ENCODE results near the gene ARHGAP42. TPM values are rescaled to one million over a fixed set of nuclear protein-coding genes. Genes with fewer than 3 reads are reported as not detected.

ARHGAP42 gene
- total and polyA plus RNA-seq, 4 donors, result 3.8 to 17.2 (median 12.0) TPM

DNA sequence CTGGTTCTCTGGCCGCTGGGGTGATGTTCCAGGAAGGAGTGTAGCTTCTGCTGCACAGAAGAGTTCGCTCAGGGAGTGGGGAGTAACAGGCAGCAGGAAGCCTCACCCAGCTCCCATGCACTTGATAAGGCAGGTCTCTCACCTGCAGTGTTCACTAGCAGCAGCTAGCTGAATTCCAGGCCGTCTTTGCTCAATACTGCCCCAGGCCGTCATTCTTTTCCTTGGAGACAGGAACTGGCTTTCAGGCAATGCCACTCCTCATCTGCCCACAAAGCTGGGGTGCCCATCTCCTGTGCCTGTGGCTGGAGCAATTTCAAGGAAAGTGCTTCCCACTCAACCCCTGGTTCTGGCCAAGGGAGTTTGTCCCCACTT, 66.1 kb downstream of the ARHGAP42 start:
- no peaks in the 10 kb centered on the region for H3K27me3 ChIP-seq (ENCODE audit: control insufficient read depth in 4 of 4, insufficient read depth in 4 of 4, low read length in 3 of 4)
- H3K36me3 ChIP-seq (ENCODE audit: control insufficient read depth in 4 of 4, insufficient read depth in 3 of 4, low read depth in 1 of 4, low read length in 3 of 4), result peaks cover 0 to 4% (median 2%) of the 10 kb centered on the region in 4 donors
- peaks cover 0 to 17% (median 10%) of the 10 kb centered on the region in 4 donors for H3K4me1 ChIP-seq (ENCODE audit: control insufficient read depth in 4 of 4, insufficient read depth in 4 of 4, low read length in 3 of 4)
- H3K9me3 ChIP-seq (ENCODE audit: control insufficient read depth in 4 of 4, low read length in 3 of 4), result peaks cover 0 to 4% (median 1%) of the 10 kb centered on the region in 4 donors
- TF ChIP-seq, protein P1, sequence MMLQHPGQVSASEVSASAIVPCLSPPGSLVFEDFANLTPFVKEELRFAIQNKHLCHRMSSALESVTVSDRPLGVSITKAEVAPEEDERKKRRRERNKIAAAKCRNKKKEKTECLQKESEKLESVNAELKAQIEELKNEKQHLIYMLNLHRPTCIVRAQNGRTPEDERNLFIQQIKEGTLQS (IDR thresholded peaks at IDR 0.05), result no peak
- TF ChIP-seq REST (IDR thresholded peaks at IDR 0.05) (no peak), RAD21 (IDR thresholded peaks at IDR 0.05) (no peak), JUND (IDR thresholded peaks at IDR 0.05) (no peak), NR2F2 (IDR thresholded peaks at IDR 0.05) (no peak), TAF1 (conservative IDR thresholded peaks at IDR 0.05) (no peak), SP1 (IDR thresholded peaks at IDR 0.05) (no peak), CTCF (IDR thresholded peaks at IDR 0.05; ENCODE audit: low read depth, low read length, missing input control) (no peak), HNF4G (IDR thresholded peaks at IDR 0.05) (no peak)
- TF ChIP-seq, protein P2, sequence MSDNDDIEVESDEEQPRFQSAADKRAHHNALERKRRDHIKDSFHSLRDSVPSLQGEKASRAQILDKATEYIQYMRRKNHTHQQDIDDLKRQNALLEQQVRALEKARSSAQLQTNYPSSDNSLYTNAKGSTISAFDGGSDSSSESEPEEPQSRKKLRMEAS (IDR thresholded peaks at IDR 0.05), result no peak
- H3K9ac ChIP-seq (ENCODE audit: low read depth in 1 of 2, low read length in 2 of 2), result no peak overlapping the region
- WGBS, result 74% methylated on average over 4 of the region's 4 CpGs
- H3K4me3 ChIP-seq (ENCODE audit: low read depth in 1 of 3, low read length in 3 of 3), result no peak overlapping the region
- no peak overlapping the region for H3K27ac ChIP-seq (ENCODE audit: low read depth in 1 of 2, low read length in 2 of 2)
- no peak for DNase-seq (ENCODE audit: low spot score)

DNA sequence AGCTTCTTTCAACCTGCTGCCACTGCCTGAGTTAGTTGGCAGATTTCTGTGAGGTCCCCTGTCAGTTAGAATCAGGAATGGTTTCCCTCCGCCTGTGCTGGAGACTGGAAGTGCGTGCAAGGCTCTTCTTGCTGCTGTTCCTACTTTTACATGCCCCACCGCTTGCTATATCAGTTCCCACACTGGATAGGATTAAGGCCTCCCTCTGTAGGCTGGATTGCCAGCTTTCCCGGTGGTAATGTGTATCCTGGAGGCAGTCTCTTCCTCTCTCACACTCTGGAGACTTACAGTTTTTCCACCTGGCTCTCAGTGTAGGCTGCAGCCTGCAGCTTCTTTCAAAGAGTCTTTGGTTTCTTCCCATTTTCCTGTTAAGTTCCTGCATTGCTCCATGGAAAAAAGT, 66.5 kb downstream of the ARHGAP42 start:
- peaks cover 0 to 4% (median 2%) of the 10 kb centered on the region in 4 donors for H3K36me3 ChIP-seq (ENCODE audit: control insufficient read depth in 4 of 4, insufficient read depth in 3 of 4, low read depth in 1 of 4, low read length in 3 of 4)
- H3K27ac ChIP-seq (ENCODE audit: low read depth in 1 of 2, low read length in 2 of 2), result no peak overlapping the region
- no peak for TF ChIP-seq TAF1 (conservative IDR thresholded peaks at IDR 0.05)
- 70% methylated on average over 4 of the region's 4 CpGs for WGBS
- peaks cover 0 to 4% (median 1%) of the 10 kb centered on the region in 4 donors for H3K9me3 ChIP-seq (ENCODE audit: control insufficient read depth in 4 of 4, low read length in 3 of 4)
- no peak overlapping the region for H3K9ac ChIP-seq (ENCODE audit: low read depth in 1 of 2, low read length in 2 of 2)
- DNase-seq (ENCODE audit: low spot score), result no peak
- peaks cover 0 to 17% (median 11%) of the 10 kb centered on the region in 4 donors for H3K4me1 ChIP-seq (ENCODE audit: control insufficient read depth in 4 of 4, insufficient read depth in 4 of 4, low read length in 3 of 4)
- H3K4me3 ChIP-seq (ENCODE audit: low read depth in 1 of 3, low read length in 3 of 3), result no peak overlapping the region
- no peaks in the 10 kb centered on the region for H3K27me3 ChIP-seq (ENCODE audit: control insufficient read depth in 4 of 4, insufficient read depth in 4 of 4, low read length in 3 of 4)

- Histone ChIP-seq H3K4me1 (ENCODE audit: control insufficient read depth in 4 of 4, insufficient read depth in 4 of 4, low read length in 3 of 4) (peaks cover 0 to 17% (median 11%) of the 10 kb centered on the region in 4 donors), H3K36me3 (ENCODE audit: control insufficient read depth in 4 of 4, insufficient read depth in 3 of 4, low read depth in 1 of 4, low read length in 3 of 4) (no peaks in the 10 kb centered on the region), H3K9ac (ENCODE audit: low read depth in 1 of 2, low read length in 2 of 2) (no peak overlapping the region), H3K9me3 (ENCODE audit: control insufficient read depth in 4 of 4, low read length in 3 of 4) (no peaks in the 10 kb centered on the region), H3K27ac (ENCODE audit: low read depth in 1 of 2, low read length in 2 of 2) (no peak overlapping the region), H3K27me3 (ENCODE audit: control insufficient read depth in 4 of 4, insufficient read depth in 4 of 4, low read length in 3 of 4) (no peaks in the 10 kb centered on the region), H3K4me3 (ENCODE audit: low read depth in 1 of 3, low read length in 3 of 3) (no peak overlapping the region)
- 16% methylated on average over 2 of the region's 2 CpGs for WGBS
- no peak for DNase-seq (ENCODE audit: low spot score)
- TF ChIP-seq, protein P1 (IDR thresholded peaks at IDR 0.05), result no peak
- TF ChIP-seq, protein P2 (IDR thresholded peaks at IDR 0.05), result no peak
- TF ChIP-seq ZBTB33 (IDR thresholded peaks at IDR 0.05) (no peak), RXRA (IDR thresholded peaks at IDR 0.05) (peak; percentile 18 to 32), REST (IDR thresholded peaks at IDR 0.05) (no peak), TAF1 (conservative IDR thresholded peaks at IDR 0.05) (no peak), EGR1 (IDR thresholded peaks at IDR 0.05; ENCODE audit: low read depth in 2 of 2) (no peak), RAD21 (IDR thresholded peaks at IDR 0.05) (peak in 1 of 2 donors; percentile 52), YY1 (IDR thresholded peaks at IDR 0.05) (peak; percentile 25), GABPA (IDR thresholded peaks at IDR 0.05 in 1 of 2, conservative IDR thresholded peaks at IDR 0.05 in 1 of 2) (no peak)
Measured at GRCh38 chr11:100756559-100756958, 69.5 kb downstream of the ARHGAP42 start.

Data from liver (tissue), 9 donors.